Stimulated activated CD8-positive, alpha-beta memory T cell treated with anti-CD3 and anti-CD28 coated beads, Interleukin-7, amount 100 ng/mL, for 4 hours (primary cell): ENCODE measurements around the gene IRF7.
"Not testable (repeated sequence)": the region's sequence is repeated elsewhere in the genome, so short reads cannot be mapped to it uniquely, and the experiment has no call there.

ENCODE experiments used
- DNase-seq, 2 donors: peaks; one replicate each; pipeline ENCODE4 v3.0.0-alpha.2; 2020; ENCODE audit warnings: low read depth in 2 of 2

IRF7 gene

GRCh38 chr11:615504-616319 is at the start of gene IRF7:
TSS of gene IRF7 (minus strand) at chr11:615950. CDS start at chr11:615364, 586 bp downstream.
- peak; percentile 72 to 82 for DNase-seq

- DNase-seq = no peak
These were observed 49.4 kb upstream of the IRF7 start for GRCh38 chr11:665062-665703.

GRCh38 chr11:662689-663274 is 47.0 kb upstream of the IRF7 start:
- DNase-seq = no peak

GRCh38 chr11:660681-661444 is 45.1 kb upstream of the IRF7 start:
- DNase-seq = no peak

GRCh38 chr11:660281-660680 is 44.5 kb upstream of the IRF7 start:
- no peak for DNase-seq

GRCh38 chr11:659532-660085 is 43.9 kb upstream of the IRF7 start:
- no peak for DNase-seq

- DNase-seq = no peak
These were observed 42.0 kb upstream of the IRF7 start for GRCh38 chr11:657691-658126.

- no peak for DNase-seq
These were observed 41.1 kb upstream of the IRF7 start for GRCh38 chr11:656866-657265.

- no peak for DNase-seq
These were observed 40.7 kb upstream of the IRF7 start for GRCh38 chr11:656426-656825.

GRCh38 chr11:655036-655726 is 39.4 kb upstream of the IRF7 start:
- no peak for DNase-seq

GRCh38 chr11:654444-654843 is 38.7 kb upstream of the IRF7 start:
- not testable (repeated sequence) for DNase-seq

GRCh38 chr11:653837-654236 is 38.1 kb upstream of the IRF7 start:
- DNase-seq = no peak

GRCh38 chr11:653136-653535 is 37.4 kb upstream of the IRF7 start:
- not testable (repeated sequence) for DNase-seq

- DNase-seq = no peak
These were observed 34.7 kb upstream of the IRF7 start for GRCh38 chr11:650482-650881.

- not testable (repeated sequence) for DNase-seq
These were observed 32.0 kb upstream of the IRF7 start for GRCh38 chr11:647672-648158.

GRCh38 chr11:646214-646613 is 30.5 kb upstream of the IRF7 start:
- no peak for DNase-seq

GRCh38 chr11:645536-645935 is 29.8 kb upstream of the IRF7 start:
- DNase-seq = no peak

GRCh38 chr11:643849-644738 is 28.3 kb upstream of the IRF7 start:
- no peak for DNase-seq

GRCh38 chr11:643366-643765 is 27.6 kb upstream of the IRF7 start:
- no peak for DNase-seq

- no peak for DNase-seq
These were observed 26.1 kb upstream of the IRF7 start for GRCh38 chr11:641806-642370.
